ENCODE data around the gene MOCS3.

MOCS3 gene

GRCh38 chr20:50933589-50933988, 25.0 kb upstream of the MOCS3 start:
- Histone ChIP-seq H3K27me3 (no peaks in the 10 kb centered on the region), H3K4me1 (peaks cover 0 to 14% (median 10%) of the 10 kb centered on the region in 4 donors), H3K27ac (no peak overlapping the region), H3K36me3 (peaks cover 7 to 52% (median 45%) of the 10 kb centered on the region in 3 donors), H3K9me3 (no peaks in the 10 kb centered on the region), H3K4me3 (no peak overlapping the region)
- no peak for DNase-seq
- no peak for TF ChIP-seq CTCF (IDR thresholded peaks at IDR 0.05)
- intact Hi-C loops (cut with DNase I; ENCODE audit: low total_unique reads), result no loop called here

- no peak for TF ChIP-seq CTCF (IDR thresholded peaks at IDR 0.05)
- intact Hi-C loops (cut with DNase I; ENCODE audit: low total_unique reads), result no loop called here
- Histone ChIP-seq H3K27me3 (no peaks in the 10 kb centered on the region), H3K27ac (no peak overlapping the region), H3K4me3 (no peak overlapping the region), H3K9me3 (no peaks in the 10 kb centered on the region), H3K36me3 (peaks cover 76 to 95% (median 90%) of the 10 kb centered on the region in 3 donors), H3K4me1 (no peaks in the 10 kb centered on the region)
- DNase-seq, result no peak
These were observed 15.5 kb upstream of the MOCS3 start for GRCh38 chr20:50943069-50943468.

- TF ChIP-seq CTCF (IDR thresholded peaks at IDR 0.05), result no peak
- H3K36me3 ChIP-seq, result peaks cover 80 to 85% (median 83%) of the 10 kb centered on the region in 3 donors
- H3K27me3 ChIP-seq, result no peaks in the 10 kb centered on the region
- no peaks in the 10 kb centered on the region for H3K4me1 ChIP-seq
- H3K27ac ChIP-seq, result no peak overlapping the region
- DNase-seq, result no peak
- H3K4me3 ChIP-seq, result no peak overlapping the region
- no peaks in the 10 kb centered on the region for H3K9me3 ChIP-seq
- intact Hi-C loops (cut with DNase I; ENCODE audit: low total_unique reads), result no loop called here
These were observed 10.4 kb upstream of the MOCS3 start for GRCh38 chr20:50948132-50948785.

- Histone ChIP-seq H3K27me3 (no peaks in the 10 kb centered on the region), H3K4me1 (peaks cover 0 to 29% (median 23%) of the 10 kb centered on the region in 4 donors), H3K27ac (no peak overlapping the region), H3K4me3 (no peak overlapping the region), H3K9me3 (no peaks in the 10 kb centered on the region), H3K36me3 (peaks cover 41 to 44% (median 43%) of the 10 kb centered on the region in 3 donors)
- intact Hi-C loops (cut with DNase I; ENCODE audit: low total_unique reads), result loop anchor here (10.0 kb wide), 1 partner anchor 502 kb away; no protein-coding TSS in a partner anchor
- DNase-seq, result no peak
- no peak for TF ChIP-seq CTCF (IDR thresholded peaks at IDR 0.05)
These were observed 5.4 kb upstream of the MOCS3 start for GRCh38 chr20:50953196-50953595.

- intact Hi-C loops (cut with DNase I; ENCODE audit: low total_unique reads), result loop anchor here (10.0 kb wide), 1 partner anchor 501 kb away; no protein-coding TSS in a partner anchor
- peaks cover 0 to 29% (median 23%) of the 10 kb centered on the region in 4 donors for H3K4me1 ChIP-seq
- H3K27me3 ChIP-seq, result no peaks in the 10 kb centered on the region
- no peak for TF ChIP-seq CTCF (IDR thresholded peaks at IDR 0.05)
- H3K27ac ChIP-seq, result no peak overlapping the region
- no peaks in the 10 kb centered on the region for H3K9me3 ChIP-seq
- peaks cover 35 to 38% (median 37%) of the 10 kb centered on the region in 3 donors for H3K36me3 ChIP-seq
- no peak overlapping the region for H3K4me3 ChIP-seq
- DNase-seq, result no peak
These were observed 4.8 kb upstream of the MOCS3 start for GRCh38 chr20:50953821-50954220.
